OCI-LY1 (cell line): ENCODE measurements around the gene FAM89A.

Source experiments
- H2AFZ ChIP-seq: fragments of 200-600 bp; sonication (generic), shearing (Covaris generic); 2 replicates; pipeline ENCODE4 v1.6.0; 2014; ENCODE audit warnings: antibody characterized with exemption, mild to moderate bottlenecking, low read length
- H3F3A ChIP-seq: fragments of 200-600 bp; sonication (generic), shearing (Covaris generic); 2 replicates; pipeline ENCODE4 v1.6.0; 2014; ENCODE audit warnings: mild to moderate bottlenecking, antibody characterized with exemption, low read length, moderate library complexity; ENCODE audit not compliant: insufficient read depth
- H3K27ac ChIP-seq: fragments of 200-600 bp; sonication (generic); 2 replicates; pipeline ENCODE4 v1.5.1; 2014; ENCODE audit warnings: low read length, mixed run types, mild to moderate bottlenecking, low read depth; ENCODE audit not compliant: poor library complexity, severe bottlenecking
- H3K27me3 ChIP-seq: fragments of 200-600 bp; sonication (generic); 2 replicates; pipeline ENCODE4 v1.6.0; 2014; ENCODE audit warnings: antibody characterized with exemption, mild to moderate bottlenecking, low read length, moderate library complexity; ENCODE audit not compliant: insufficient read depth
- H3K36me3 ChIP-seq: fragments of 200-600 bp; sonication (generic); 2 replicates; pipeline ENCODE4 v1.6.1; 2014; ENCODE audit warnings: mild to moderate bottlenecking, antibody characterized with exemption, low read length, moderate library complexity, mixed read lengths; ENCODE audit not compliant: insufficient read depth
- H3K4me1 ChIP-seq: fragments of 200-600 bp; sonication (generic); 2 replicates; pipeline ENCODE4 v1.5.1; 2014; ENCODE audit warnings: mild to moderate bottlenecking, low read length, moderate library complexity; ENCODE audit not compliant: insufficient read depth, severe bottlenecking
- H3K4me2 ChIP-seq: fragments of 200-600 bp; sonication (generic), shearing (Covaris generic); 2 replicates; pipeline ENCODE4 v1.6.1; 2014; ENCODE audit warnings: low read length
- H3K4me3 ChIP-seq: fragments of 200-600 bp; sonication (generic); 2 replicates; pipeline ENCODE4 v1.5.1; 2014; ENCODE audit warnings: low read length, low read depth, mild to moderate bottlenecking, mixed read lengths; ENCODE audit not compliant: poor library complexity, severe bottlenecking
- H3K79me2 ChIP-seq: fragments of 200-600 bp; shearing (Covaris generic); 2 replicates; pipeline ENCODE4 v1.6.1; 2016; ENCODE audit warnings: mixed run types, low read length, mixed read lengths; ENCODE audit not compliant: insufficient read depth
- H3K9ac ChIP-seq: fragments of 200-600 bp; sonication (generic), shearing (Covaris generic); 2 replicates; pipeline ENCODE4 v1.6.1; 2014; ENCODE audit warnings: mild to moderate bottlenecking, low read length, mixed read lengths
- H3K9me2 ChIP-seq: fragments of 200-600 bp; sonication (generic), shearing (Covaris generic); 2 replicates; pipeline ENCODE4 v1.6.1; 2014; ENCODE audit warnings: low read depth, mild to moderate bottlenecking, low read length, mixed read lengths
- H3K9me3 ChIP-seq: fragments of 200-600 bp; shearing (Covaris generic); 2 replicates; pipeline ENCODE4 v1.6.1; 2014; ENCODE audit warnings: low read length, mixed read lengths
- H4K20me1 ChIP-seq: fragments of 200-600 bp; sonication (generic), shearing (Covaris generic); 2 replicates; pipeline ENCODE4 v1.6.0; 2016; ENCODE audit warnings: mild to moderate bottlenecking, low read length; ENCODE audit not compliant: insufficient read depth
- CTCF ChIP-seq: fragments of 200-600 bp; sonication (generic), shearing (Covaris generic); IDR thresholded peaks from 2 replicates; pipeline ENCODE4 v1.5.1; 2017; ENCODE audit warnings: mild to moderate bottlenecking, antibody characterized with exemption, low read length, moderate library complexity, mixed read lengths
- EZH2 ChIP-seq: fragments of 200-600 bp; sonication (generic), shearing (Covaris generic); IDR thresholded peaks from 2 replicates; pipeline ENCODE4 v1.8.0; 2017; ENCODE audit warnings: borderline replicate concordance, mixed run types, mild to moderate bottlenecking, antibody characterized with exemption, low read length, moderate library complexity, mixed read lengths

FAM89A gene

GRCh38 chr1:230979389-230979716 is 60.7 kb downstream of the FAM89A start:
- TF ChIP-seq EZH2: no peak
- TF ChIP-seq CTCF: no peak
- Histone ChIP-seq H3F3A (no peaks in the 10 kb centered on the region), H3K4me2 (peak overlapping the region; percentile 90), H2AFZ (peak overlapping the region; percentile 28; the same call in 1 of the 2 replicates), H3K27ac (peak overlapping the region; percentile 35), H3K4me1 (peaks cover 27% of the 10 kb centered on the region), H3K36me3 (peaks cover 31% of the 10 kb centered on the region; the same call in 1 of the 2 replicates), H3K9me2 (no peaks in the 10 kb centered on the region), H3K79me2 (peaks cover 6% of the 10 kb centered on the region; the same call in 1 of the 2 replicates), H3K9ac (peak overlapping the region; percentile 86), H3K4me3 (peak overlapping the region; percentile 89), H3K9me3 (no peaks in the 10 kb centered on the region), H3K27me3 (no peaks in the 10 kb centered on the region), H4K20me1 (no peaks in the 10 kb centered on the region)

- Histone ChIP-seq H3K27me3 (no peaks in the 10 kb centered on the region), H3K4me1 (peaks cover 27% of the 10 kb centered on the region), H3K4me3 (peak within 1 kb of the TSS; percentile 89), H3K9me2 (no peaks in the 10 kb centered on the region), H3K79me2 (peaks cover 6% of the 10 kb centered on the region; the same call in 1 of the 2 replicates), H3K9me3 (no peaks in the 10 kb centered on the region), H4K20me1 (no peaks in the 10 kb centered on the region), H3K4me2 (peak within 1 kb of the TSS; percentile 98), H3K36me3 (peaks cover 31% of the 10 kb centered on the region; the same call in 1 of the 2 replicates), H2AFZ (peak within 1 kb of the TSS; percentile 28; the same call in 1 of the 2 replicates), H3F3A (no peaks in the 10 kb centered on the region), H3K9ac (peak within 1 kb of the TSS; percentile 86), H3K27ac (peak within 1 kb of the TSS; percentile 75)
- no peak for TF ChIP-seq EZH2
- TF ChIP-seq CTCF: peak; percentile 56
Measured at GRCh38 chr1:230978491-230979388, 61.3 kb downstream of the FAM89A start, which contains the start of the genes ARV1 and TTC13. ARV1 (plus strand) TSS chr1:230979094; CDS start chr1:230979106, 12 bp downstream. TTC13 (minus strand) TSS chr1:230978861; CDS start chr1:230978830, 31 bp downstream.

- H3K27ac ChIP-seq: peak overlapping the region; percentile 75
- H3K79me2 ChIP-seq: peaks cover 6% of the 10 kb centered on the region; the same call in 1 of the 2 replicates
- H3K4me3 ChIP-seq: peak overlapping the region; percentile 89
- peaks cover 31% of the 10 kb centered on the region; the same call in 1 of the 2 replicates for H3K36me3 ChIP-seq
- peaks cover 34% of the 10 kb centered on the region for H3K4me1 ChIP-seq
- no peaks in the 10 kb centered on the region for H3F3A ChIP-seq
- H3K9me3 ChIP-seq: no peaks in the 10 kb centered on the region
- no peaks in the 10 kb centered on the region for H4K20me1 ChIP-seq
- H3K9me2 ChIP-seq: no peaks in the 10 kb centered on the region
- H2AFZ ChIP-seq: no peak overlapping the region
- H3K9ac ChIP-seq: peak overlapping the region; percentile 67
- peak overlapping the region; percentile 98 for H3K4me2 ChIP-seq
- no peaks in the 10 kb centered on the region for H3K27me3 ChIP-seq
- TF ChIP-seq EZH2: no peak
- TF ChIP-seq CTCF: no peak; the same call in 1 of the 2 replicates
Measured at GRCh38 chr1:230977761-230978490, 62.1 kb downstream of the FAM89A start.
